Activated CD4-positive, CD25-positive, alpha-beta regulatory T cell (primary cell): ENCODE data around the gene VPS33B.

Source experiments
- DNase-seq, 4 experiments: peaks; one replicate each; lab custom pipeline; 2025; lab: John Stamatoyannopoulos, UW

VPS33B gene

GRCh38 chr15:90952901-90953677 is 69.3 kb downstream of the VPS33B start:
- no peak for DNase-seq

- no peak for DNase-seq
Measured at GRCh38 chr15:90950676-90951075, 71.7 kb downstream of the VPS33B start.

GRCh38 chr15:90949979-90950675 is 72.3 kb downstream of the VPS33B start:
- no peak for DNase-seq
